ENCODE data around the gene PROC.
"Not testable (repeated sequence)": the region's sequence is repeated elsewhere in the genome, so short reads cannot be mapped to it uniquely, and the experiment has no call there.

PROC gene

GRCh38 chr2:127397568-127398238 is 20.5 kb upstream of the PROC start:
- no peak for DNase-seq

- peak; percentile 64 for DNase-seq
These were observed 20.0 kb upstream of the PROC start for GRCh38 chr2:127398239-127398590.

- no peak for DNase-seq
These were observed 17.7 kb upstream of the PROC start for GRCh38 chr2:127400533-127400896.

- peak; percentile 89 for DNase-seq
These were observed 17.1 kb upstream of the PROC start for GRCh38 chr2:127400897-127401756.

- DNase-seq = peak; percentile 47
These were observed 16.2 kb upstream of the PROC start for GRCh38 chr2:127401757-127402695.

GRCh38 chr2:127403460-127403859 is 14.8 kb upstream of the PROC start:
- DNase-seq = no peak

- DNase-seq = no peak
These were observed 13.6 kb upstream of the PROC start for GRCh38 chr2:127404466-127405254.

GRCh38 chr2:127405255-127405610 is 13.0 kb upstream of the PROC start:
- DNase-seq = no peak

- no peak for DNase-seq
These were observed 11.8 kb upstream of the PROC start for GRCh38 chr2:127406454-127406853.

GRCh38 chr2:127407091-127407490 is 11.1 kb upstream of the PROC start:
- DNase-seq = no peak

- no peak for DNase-seq
These were observed 10.6 kb upstream of the PROC start for GRCh38 chr2:127407661-127408003.

GRCh38 chr2:127408004-127408806 is 10.0 kb upstream of the PROC start:
- DNase-seq = peak; percentile 89

- DNase-seq = no peak
These were observed 9.5 kb upstream of the PROC start for GRCh38 chr2:127408807-127409099.

GRCh38 chr2:127409716-127410115 is 8.5 kb upstream of the PROC start:
- DNase-seq = not testable (repeated sequence)

GRCh38 chr2:127410871-127411652 is 7.2 kb upstream of the PROC start:
- DNase-seq = no peak

- no peak for DNase-seq
These were observed 6.4 kb upstream of the PROC start for GRCh38 chr2:127411653-127412369.

- no peak for DNase-seq
These were observed 5.0 kb upstream of the PROC start for GRCh38 chr2:127413200-127413599.

- DNase-seq = no peak
These were observed 4.2 kb upstream of the PROC start for GRCh38 chr2:127413782-127414637.

All from NCI-H226 (cell line).